HG03460 (cell line): ENCODE data around the gene DCTPP1.
"Not testable (repeated sequence)": the region's sequence is repeated elsewhere in the genome, so short reads cannot be mapped to it uniquely, and the experiment has no call there.

Experiments used
- ATAC-seq: cut with Tn5 transposase; IDR thresholded peaks from one replicate; pipeline ENCODE4 v1.9.1; 2021; ENCODE audit not compliant: unreplicated experiment

The DCTPP1 gene

DNA sequence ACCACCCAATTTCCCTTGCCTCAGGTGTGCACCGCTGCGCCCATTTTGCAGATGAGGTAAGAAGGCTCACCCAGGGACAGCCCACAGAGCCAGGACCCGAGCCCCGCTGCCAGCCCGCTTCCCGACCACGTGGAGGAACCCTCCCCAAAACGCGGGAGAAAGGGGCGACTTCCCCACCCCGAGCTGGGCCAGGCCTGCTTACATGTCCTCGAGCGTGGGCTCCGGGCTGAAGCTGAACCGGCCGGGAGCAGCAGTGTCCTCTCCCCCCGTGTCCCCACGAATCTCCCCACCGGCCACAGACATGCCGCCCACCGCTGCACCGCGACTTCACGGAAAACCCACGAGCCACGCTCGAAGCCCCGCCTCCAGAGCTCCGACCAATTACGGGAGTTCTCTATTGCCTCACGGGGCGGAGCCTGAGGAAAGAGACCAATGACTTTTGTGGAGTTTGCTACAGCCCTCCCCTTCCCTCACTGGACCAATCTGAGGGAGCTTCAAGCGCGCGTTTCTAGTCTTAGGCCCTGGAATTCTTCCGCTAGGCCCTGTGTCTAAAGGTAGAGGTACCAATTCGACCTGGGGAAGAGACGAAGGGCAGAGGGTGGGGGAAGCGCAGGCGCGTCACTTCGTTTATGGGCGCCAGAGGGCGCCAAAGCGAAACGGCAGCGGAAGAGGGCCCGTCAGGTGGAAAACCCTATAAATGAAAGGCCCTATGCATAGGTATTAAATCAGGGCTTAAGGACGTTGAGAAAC lies at the start of gene DCTPP1:
Gene DCTPP1 (minus strand): TSS at position 353 of the 750 bp plus-strand sequence. CDS start 50 bp downstream, at position 303.
- peak; percentile 96 for ATAC-seq

DNA sequence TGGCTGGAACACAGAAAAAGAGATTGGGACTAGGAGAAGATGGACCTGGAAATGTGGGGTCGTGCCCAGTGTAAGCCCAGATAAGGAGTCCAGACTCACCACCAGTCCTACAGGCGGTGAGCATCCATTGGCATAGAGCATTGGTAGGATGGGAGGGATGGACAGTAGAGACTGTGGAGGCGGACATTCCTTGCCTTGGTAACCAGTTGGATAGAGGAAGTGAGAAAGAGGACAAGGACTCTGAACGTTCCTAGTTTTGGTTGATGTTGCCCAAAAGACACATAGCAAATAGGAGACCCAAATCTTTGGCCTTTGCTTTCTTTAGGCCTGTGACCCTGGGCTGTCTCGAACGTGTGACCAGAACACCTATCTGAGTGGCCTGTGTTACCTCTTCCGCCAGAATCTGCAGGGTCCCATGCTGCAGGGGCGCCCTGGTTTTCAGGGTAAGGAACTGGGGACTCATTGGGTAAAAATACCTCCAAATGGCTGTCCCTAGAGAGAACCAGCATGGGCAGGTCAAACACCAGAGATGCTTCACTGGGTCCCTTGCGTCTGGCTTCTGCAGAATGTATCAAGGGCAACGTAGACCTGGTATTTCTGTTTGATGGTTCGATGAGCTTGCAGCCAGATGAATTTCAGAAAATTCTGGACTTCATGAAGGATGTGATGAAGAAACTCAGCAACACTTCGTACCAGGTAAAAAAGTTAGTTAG lies 49.1 kb upstream of the DCTPP1 start:
- ATAC-seq: no peak

DNA sequence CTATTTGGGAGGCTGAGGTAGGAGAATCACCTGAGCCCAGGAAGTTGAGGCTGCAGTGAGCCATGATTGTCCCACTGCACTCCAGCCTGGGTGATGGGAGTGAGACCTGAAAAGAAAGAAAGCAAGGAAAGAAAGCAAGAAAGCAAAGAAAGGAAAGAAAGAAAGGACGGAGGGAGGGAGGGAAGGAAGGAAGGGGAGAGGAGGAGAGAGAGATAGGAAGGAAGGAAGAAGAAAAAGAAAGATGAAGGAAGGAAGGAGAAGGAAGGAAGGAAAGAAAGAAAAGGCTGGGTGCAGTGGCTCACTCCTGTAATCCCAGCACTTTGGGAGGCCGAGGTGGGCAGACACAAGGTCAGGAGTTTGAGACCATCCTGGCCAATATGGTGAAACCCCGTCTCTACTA lies 47.9 kb upstream of the DCTPP1 start:
- ATAC-seq: not testable (repeated sequence)

DNA sequence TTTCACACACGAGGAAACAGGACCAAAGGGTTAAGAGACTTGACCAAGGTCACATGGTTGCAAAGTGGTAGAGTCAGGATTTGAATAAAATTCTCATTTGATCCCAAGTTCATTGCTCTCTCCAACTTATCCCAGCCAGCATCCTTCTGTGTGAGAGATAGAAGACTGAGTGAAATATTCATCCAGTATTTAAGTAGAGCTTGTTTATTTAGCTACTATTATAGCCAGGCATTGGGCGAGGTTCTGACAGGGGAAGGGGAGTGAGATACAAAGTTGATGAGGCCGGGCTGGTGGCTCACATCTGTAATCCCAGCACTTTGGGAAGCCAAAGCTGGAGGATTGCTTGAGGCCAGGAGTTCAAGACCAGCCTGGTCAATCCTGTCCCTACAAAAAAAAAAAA lies 47.2 kb upstream of the DCTPP1 start:
- no peak for ATAC-seq

DNA sequence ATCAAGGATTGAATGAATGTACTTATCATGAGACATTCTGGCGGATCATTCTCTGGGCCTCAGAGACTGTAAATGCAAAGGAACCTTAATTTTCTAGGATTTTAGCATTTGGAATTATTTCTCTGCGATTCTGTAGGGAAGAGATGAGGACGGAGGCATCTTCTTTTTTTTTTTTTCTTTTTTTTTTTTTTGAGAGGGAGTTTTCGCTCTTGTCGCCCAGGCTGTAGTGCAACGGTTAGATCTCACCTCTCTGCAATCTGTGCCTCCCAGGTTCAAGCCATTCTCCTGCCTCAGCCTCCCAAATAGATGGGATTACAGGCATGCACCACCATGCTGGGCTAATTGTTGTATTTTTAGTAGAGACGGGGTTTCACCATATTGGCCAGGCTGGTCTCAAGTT lies 44.9 kb upstream of the DCTPP1 start:
- ATAC-seq: no peak

DNA sequence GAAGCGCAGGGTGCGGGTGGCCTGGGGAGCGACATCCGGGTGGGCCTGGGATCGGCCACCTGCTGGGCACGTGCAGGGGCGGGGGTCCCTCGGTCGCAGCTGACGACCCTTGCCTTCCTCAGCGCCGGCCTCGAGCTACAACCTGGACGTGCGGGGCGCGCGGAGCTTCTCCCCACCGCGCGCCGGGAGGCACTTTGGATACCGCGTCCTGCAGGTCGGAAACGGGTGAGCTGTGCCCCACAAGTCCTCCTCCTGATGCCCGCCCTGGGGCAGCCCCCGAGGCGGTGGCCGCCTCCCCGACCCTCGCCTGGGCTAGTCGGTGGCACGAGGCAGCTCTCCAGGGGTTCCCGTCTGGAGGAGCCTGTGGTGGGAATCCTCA lies 44.2 kb upstream of the DCTPP1 start:
- no peak for ATAC-seq

DNA sequence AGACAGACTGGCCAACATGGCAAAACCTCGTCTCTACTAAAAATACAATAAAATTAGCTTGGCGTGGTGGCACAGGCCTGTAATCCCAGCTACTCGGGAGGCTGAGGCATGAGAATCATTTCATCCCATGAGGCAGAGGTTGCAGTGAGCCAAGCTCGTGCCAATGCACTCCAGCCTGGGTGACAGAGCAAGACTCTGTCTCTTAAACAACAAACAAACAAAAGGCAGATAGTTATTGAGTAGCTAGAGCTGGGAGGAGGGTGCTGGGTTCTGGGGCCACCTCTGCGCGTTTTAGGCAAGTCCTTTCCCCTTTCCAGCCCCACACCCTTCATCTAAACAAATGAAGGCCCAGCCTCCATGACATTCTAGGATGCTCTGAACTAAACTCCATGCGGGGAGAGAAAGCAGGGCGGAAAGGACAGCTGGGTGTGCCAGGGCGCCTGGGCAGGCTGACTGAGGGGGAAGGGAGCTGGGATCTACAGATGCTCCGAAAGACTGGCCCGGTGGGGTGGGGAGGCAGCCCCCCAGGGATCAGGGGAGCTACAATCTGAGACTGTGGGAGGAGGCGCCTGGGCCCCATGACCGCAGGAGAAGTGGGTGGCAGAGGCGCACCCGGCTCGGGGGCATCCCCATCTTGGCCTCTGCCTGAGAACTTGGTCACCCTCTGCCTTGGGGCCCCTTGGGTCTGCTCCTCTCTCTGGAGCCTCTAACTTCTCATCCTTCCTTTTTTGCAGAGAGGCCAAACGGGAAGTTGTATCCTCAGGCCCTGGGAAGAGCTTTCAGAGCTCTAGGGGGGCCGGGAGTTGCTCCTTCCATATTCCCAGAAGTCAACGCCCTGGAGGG lies 43.6 kb upstream of the DCTPP1 start:
- no peak for ATAC-seq

DNA sequence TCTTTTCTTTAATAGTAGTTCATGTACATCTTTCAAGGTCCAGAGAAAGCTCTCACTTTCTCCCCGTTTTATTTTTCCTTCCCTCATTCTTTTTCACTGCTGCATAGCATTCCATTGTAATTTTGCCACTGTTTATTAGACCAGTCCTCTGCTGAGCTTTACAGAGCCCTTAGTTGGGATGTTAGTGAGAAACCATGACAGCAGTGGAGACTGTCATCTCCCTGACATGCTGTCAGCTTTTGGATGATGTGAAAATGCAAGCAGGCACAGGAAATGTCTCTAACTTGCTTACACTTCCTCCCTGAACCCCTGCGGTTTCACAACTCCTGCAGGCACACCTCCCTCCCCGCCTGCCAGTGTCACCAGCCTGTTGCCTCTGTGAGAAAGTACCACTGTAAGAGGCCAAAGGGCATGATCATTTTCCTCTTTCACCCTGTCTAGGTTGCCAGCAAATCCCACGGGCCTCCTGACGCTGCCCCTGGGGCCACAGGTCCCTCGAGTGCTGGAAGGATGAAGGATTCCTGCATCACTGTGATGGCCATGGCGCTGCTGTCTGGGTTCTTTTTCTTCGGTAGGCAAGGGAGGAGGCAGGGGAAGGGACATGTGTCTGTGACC lies 42.6 kb upstream of the DCTPP1 start, which contains the start of gene ITGAL:
Gene ITGAL (plus strand): TSS at position 415 of the 615 bp plus-strand sequence. CDS start 96 bp downstream, at position 511.
- peak; percentile 40 for ATAC-seq

DNA sequence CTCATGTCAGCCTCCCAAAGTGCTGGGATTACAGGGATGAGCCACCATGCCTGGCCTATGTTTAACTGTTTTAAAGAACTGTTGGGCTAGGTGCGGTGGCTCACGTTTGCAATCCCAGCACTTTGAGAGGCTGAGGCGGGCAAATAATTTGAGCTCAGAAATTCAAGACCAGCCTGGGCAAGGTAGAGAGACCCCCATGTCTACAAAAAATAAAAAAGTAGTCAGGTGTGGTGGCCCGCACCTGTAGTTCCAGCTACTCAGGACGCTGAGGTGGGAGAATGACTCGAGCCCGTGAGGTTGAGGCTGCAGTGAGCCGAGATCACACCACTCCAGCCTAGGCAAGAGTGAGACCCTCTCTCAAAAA lies 40.8 kb upstream of the DCTPP1 start:
- no peak for ATAC-seq

DNA sequence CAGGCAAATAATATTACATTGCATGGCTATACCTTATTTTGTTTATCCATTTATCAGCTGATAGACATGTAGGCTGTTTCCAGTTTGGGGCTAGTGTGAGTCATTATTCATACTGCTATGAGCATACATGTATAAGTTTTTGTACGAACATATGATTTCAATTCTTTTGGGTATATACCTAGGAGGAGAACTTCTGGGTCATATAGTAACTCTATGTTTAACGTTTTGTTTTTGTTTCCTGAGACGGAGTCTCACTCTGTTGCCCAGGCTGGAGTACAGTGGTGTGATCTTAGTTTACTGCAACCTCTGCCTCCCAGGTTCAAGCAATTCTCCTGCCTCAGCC lies 40.3 kb upstream of the DCTPP1 start:
- no peak for ATAC-seq

DNA sequence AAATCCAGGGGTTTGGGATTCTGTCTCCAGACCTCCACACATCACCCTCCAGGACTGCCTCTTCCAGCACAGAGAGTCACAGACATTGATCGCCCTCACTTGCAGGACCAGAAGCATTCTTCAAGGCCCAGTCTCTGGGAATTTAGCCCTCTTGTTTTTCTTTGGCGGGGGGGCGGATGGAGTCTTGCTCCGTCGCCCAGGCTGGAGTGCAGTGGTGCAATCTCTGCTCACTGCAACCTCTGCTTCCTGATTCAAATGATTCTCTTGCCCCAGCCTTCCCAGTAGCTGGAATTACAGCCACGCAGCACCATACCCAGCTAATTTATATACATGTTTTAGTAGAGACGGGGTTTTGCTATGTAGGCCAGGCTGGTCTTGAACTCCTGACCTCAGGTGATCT lies 34.2 kb upstream of the DCTPP1 start:
- ATAC-seq: no peak

DNA sequence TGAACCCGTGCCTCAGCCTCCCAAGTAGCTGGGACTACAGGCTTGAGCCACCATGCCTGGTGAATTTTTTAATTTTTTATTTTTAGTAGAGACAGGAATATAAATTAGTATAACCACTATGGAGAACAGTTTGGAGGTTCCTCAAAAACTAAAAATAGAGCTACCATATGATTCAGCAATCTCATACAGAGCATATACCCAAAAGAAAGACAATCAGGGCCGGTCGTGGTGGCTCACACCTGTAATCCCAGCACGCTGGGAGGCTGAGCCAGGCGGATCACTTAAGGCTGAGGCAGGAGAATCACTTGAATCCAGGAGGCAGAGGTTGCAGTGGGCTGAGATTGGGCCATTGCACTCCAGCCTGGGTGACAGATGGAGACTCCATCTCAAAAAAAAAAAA lies 31.6 kb upstream of the DCTPP1 start:
- not testable (repeated sequence) for ATAC-seq

DNA sequence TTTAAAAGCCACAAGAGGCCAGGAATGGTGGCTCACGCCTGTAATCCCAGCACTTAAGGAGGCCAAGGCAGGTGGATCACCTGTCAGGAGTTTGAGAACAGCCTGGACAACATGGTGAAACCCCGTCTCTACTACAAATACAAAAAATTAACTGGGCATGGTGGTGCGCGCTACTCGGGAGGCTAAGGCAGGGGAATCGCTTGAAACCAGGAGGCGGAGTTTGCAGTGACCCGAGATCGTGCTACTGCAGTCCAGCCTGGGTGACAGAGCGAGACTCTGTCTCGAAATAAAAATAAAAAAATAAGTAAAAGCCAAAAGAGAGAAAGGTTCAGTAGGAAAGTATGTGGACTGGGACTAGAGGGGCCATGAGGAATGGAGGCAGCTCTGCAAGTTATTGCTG lies 29.6 kb upstream of the DCTPP1 start:
- no peak for ATAC-seq

DNA sequence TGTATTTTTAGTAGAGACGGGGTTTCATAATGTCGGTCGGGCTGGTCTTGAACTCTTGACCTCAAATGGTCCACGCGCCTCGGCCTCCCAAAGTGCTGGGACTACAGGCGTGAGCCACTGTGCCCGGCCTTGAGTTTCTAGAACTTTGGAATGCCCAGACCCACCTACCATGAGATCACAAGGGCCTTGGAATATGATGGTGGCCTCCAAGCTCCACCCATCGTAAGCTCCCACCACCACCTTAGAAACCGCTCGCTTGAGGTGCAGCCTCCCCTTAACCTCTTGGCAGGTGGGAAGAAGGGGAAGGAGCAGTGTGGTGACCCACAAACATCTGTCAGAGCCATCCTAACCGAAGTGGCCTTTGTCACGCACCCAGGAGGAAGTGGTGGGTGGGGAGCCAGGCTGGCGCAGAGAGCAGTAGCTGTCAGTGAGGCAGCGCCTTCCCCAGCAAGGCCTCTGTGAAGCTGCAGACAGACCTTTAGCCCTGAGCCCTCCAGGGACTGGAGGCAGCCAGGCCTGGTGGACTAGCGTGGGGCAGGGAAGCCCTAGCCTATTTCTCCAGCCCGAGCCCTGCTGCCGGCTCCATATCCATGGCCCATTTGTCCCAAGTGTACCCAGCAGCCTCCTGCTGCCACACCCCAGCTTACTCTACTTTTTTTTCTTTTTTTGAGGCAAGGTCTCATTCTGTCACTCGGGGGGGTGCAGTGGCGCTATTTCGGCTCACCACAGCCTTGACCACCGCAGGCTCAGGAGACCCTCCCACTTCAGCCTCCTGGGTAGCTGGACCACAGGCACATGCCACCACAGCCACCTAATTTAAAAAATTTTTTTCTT lies 28.9 kb upstream of the DCTPP1 start:
- peak; percentile 87 for ATAC-seq

DNA sequence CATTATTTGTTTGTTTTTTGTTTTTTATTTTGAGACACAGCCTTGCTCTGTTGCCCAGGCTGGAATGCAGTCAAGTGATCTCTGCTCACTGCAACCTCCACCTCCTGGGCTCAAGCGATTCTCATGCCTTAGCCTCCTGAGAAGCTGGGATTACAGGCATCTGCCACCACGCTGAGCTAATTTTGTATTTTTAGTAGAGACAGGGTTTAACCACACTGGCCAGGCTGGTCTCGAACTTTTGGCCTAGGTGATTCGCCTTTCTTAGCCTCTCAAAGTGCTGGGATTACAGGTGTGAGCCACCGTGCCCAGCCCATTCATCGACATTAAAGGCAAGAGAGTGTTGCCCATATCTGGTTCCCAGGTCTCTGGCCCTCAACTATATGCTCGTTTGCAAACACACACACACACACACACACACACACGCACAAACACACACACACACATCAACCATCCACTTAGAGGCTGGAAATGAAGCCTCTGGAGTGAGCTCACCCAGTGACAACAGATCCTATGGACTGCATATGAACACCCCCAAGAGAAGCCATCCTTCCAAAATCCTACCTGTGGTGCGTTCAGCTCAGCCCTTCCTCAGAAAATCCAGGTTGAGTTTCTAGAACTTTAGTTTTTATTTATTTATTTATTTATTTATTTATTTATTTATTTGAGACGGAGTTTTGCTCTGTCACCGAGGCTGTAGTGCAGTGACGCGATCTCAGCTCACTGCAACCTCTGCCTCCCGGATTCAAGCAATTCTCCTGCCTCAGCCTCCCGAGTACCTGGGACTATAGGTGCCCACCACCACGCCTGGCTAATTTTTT lies 28.1 kb upstream of the DCTPP1 start:
- ATAC-seq: no peak

DNA sequence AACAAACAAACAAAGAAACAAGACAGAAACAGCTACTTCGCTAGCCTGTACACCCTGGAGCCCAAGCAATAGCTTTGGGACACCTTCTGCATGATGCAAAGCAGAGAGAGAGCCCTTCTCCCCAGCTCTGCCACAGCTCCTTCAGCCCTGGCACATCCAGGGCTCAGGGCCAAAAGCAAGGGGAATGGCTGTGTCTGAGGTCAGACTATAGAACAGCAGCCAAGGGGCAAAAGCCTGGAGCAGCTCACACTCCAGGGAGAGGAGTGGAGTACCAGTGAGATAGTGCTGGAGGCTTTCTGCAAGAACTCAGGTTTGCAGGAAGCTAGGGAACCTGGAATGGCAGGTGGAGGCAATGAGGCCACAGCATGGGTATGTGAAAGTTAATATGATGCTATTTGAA lies 27.4 kb upstream of the DCTPP1 start:
- no peak for ATAC-seq

DNA sequence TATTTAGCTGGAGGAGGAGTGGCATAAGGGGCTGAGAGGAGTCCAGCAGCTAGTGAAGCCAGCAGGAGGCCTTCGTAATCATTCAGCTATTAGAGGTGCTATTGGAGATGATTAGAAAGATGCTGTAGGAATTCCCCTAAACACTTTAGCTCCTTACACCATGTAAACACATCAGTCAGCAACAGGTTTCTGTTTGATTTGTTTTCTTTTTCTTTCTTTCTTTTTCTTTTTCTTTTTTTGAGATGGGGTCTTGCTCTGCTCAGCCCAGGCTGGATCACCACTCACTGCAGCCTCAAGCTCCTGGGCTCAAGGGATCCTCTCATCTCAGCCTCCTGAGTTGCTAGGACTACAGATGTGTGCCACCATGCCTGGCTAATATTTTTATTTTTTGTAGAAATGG lies 26.5 kb upstream of the DCTPP1 start:
- no peak for ATAC-seq

DNA sequence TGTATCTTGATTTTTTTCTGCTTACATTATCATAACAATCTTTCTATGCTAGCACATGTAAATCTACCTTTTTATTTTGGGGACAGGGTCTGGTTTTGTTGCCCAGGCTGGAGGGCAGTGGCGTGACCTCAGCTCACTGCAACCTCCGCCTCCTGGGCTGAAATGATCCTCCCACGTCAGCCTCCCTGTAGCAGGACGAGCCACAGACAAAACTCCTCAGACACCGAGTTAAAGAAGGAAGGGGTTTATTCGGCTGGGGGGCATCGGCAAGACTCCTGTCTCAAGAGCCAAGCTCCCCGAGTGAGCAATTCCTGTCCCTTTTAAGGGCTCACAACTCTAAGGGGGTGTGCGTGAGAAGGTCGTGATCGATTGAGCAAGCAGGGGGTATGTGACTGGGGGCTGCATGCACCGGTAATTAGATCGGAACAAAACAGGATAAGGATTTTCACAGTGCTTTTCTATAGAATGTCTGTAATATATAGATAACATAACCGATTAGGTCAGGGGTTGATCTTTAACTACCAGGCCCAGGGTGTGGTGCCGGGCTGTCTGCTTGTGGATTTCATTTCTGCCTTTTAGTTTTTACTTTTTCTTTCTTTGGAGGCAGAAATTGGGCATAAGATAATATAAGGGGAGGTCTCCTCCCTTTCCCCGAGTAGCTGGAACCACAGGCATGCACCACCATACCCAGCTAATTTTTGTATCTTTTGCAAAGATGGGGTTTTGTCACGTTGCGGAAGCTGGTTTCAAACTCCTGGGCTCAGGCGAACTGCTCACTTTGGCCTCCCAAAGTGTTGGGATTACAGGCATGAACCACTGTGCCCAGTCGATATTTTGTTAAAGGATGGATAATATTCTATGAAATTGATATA lies 23.1 kb upstream of the DCTPP1 start:
- not testable (repeated sequence) for ATAC-seq

DNA sequence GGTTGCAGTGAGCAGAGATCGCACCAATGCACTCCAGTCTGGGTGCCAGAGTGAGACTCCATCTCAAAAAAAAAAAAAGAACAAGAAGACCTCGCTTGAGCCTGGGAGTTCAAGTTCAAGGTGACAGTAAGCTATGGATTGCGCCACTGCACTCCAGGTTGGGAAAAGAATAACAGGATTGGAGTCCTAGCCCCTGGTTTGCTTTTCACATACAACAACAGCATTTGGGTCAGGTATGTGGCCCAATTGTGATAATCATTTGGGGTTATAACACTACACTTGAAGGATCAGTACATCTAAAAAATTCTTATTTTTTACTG lies 19.2 kb upstream of the DCTPP1 start:
- ATAC-seq: no peak
